ENCODE results near the gene ETF1. TPM values are rescaled to one million over a fixed set of nuclear protein-coding genes. Genes with fewer than 3 reads are reported as not detected.

Gene ETF1
- total and polyA plus RNA-seq, 9 of the 15 experiments (the other 6 are each of a cell fraction or from before 2014, with no cell fraction given): 53.7 to 209 (median 164) TPM

DNA sequence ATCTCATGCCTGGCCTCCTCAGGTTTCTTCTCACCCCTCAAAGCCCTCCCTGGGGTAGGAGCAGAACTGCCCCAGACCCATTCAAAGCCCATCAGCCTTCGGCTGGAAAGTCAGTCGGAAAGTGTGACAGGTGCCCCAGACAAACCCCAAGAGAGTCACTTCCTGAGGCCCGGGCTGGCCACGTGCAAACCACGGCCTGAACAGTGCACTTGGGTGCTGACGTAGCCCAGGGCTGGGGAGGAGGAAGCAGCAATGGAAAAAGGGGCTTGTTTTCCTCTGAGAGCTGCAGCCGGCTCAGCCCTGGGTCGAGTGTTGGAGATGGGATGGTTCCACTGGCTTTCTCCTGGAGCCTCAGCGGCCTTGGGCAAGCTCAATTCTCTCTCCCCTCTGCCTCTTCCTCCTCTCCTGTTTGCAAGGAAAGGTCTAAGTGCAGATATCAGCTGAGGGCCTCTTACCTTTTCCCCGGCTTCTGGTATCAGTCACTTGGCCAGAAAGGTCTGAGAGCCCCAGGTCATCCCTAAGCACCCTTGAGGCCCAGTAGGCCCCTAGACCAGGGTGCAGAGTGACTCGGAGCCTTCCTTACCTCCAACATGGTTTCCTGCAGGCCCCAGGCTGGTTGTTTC is 83.6 kb downstream of the ETF1 start:
- H3K27ac ChIP-seq (ENCODE audit: extremely low read depth, low read depth, low read length): no peak overlapping the region
- TF ChIP-seq, protein P1, sequence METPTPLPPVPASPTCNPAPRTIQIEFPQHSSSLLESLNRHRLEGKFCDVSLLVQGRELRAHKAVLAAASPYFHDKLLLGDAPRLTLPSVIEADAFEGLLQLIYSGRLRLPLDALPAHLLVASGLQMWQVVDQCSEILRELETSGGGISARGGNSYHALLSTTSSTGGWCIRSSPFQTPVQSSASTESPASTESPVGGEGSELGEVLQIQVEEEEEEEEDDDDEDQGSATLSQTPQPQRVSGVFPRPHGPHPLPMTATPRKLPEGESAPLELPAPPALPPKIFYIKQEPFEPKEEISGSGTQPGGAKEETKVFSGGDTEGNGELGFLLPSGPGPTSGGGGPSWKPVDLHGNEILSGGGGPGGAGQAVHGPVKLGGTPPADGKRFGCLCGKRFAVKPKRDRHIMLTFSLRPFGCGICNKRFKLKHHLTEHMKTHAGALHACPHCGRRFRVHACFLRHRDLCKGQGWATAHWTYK (CRISPR knock-in tag; IDR thresholded peaks at IDR 0.05): peak; percentile 66; the same call in 1 of the 2 replicates
- TF ChIP-seq ZSCAN29 (IDR thresholded peaks at IDR 0.05) (no peak), MAZ (CRISPR knock-in tag; conservative IDR thresholded peaks at IDR 0.05 in 1 of 2, IDR thresholded peaks at IDR 0.05 in 1 of 2) (0 out of 4 replicates have a peak, but pooled peaks of 1 of the 2 experiments have one; percentile 36), L3MBTL2 (IDR thresholded peaks at IDR 0.05) (peak; percentile 48), PCBP2 (IDR thresholded peaks at IDR 0.05; ENCODE audit: low read depth, low read length, poor library complexity, severe bottlenecking) (no peak), SMAD4 (CRISPR knock-in tag; conservative IDR thresholded peaks at IDR 0.05) (0 out of 2 replicates have a peak, but pooled peaks have one; percentile 39), ZNF583 (CRISPR knock-in tag; IDR thresholded peaks at IDR 0.05) (0 out of 2 replicates have a peak, but pooled peaks have one; percentile 29), ZBTB17 (CRISPR knock-in tag; IDR thresholded peaks at IDR 0.05) (0 out of 2 replicates have a peak, but pooled peaks have one; percentile 28)
- TF ChIP-seq, protein P2, sequence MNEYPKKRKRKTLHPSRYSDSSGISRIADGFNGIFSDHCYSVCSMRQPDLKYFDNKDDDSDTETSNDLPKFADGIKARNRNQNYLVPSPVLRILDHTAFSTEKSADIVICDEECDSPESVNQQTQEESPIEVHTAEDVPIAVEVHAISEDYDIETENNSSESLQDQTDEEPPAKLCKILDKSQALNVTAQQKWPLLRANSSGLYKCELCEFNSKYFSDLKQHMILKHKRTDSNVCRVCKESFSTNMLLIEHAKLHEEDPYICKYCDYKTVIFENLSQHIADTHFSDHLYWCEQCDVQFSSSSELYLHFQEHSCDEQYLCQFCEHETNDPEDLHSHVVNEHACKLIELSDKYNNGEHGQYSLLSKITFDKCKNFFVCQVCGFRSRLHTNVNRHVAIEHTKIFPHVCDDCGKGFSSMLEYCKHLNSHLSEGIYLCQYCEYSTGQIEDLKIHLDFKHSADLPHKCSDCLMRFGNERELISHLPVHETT (CRISPR knock-in tag; conservative IDR thresholded peaks at IDR 0.05 in 1 of 2, IDR thresholded peaks at IDR 0.05 in 1 of 2): peak in 1 of 2 experiments; percentile 21; a peak in 1 of 4 replicates
- TF ChIP-seq, protein P3, sequence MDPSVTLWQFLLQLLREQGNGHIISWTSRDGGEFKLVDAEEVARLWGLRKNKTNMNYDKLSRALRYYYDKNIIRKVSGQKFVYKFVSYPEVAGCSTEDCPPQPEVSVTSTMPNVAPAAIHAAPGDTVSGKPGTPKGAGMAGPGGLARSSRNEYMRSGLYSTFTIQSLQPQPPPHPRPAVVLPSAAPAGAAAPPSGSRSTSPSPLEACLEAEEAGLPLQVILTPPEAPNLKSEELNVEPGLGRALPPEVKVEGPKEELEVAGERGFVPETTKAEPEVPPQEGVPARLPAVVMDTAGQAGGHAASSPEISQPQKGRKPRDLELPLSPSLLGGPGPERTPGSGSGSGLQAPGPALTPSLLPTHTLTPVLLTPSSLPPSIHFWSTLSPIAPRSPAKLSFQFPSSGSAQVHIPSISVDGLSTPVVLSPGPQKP (CRISPR knock-in tag; IDR thresholded peaks at IDR 0.05): no peak
- TF ChIP-seq, protein P4, sequence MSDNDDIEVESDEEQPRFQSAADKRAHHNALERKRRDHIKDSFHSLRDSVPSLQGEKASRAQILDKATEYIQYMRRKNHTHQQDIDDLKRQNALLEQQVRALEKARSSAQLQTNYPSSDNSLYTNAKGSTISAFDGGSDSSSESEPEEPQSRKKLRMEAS (CRISPR knock-in tag; IDR thresholded peaks at IDR 0.05): peak; percentile 56; the same call in 1 of the 2 replicates

More for the DNA sequence above, 83.6 kb downstream of the ETF1 start:
- Histone ChIP-seq H3K36me3 (ENCODE audit: control insufficient read depth, insufficient read depth, low read length) (no peaks in the 10 kb centered on the region), H3K4me3 (no peak overlapping the region), H3K4me1 (replicated peaks in 1 of 2; ENCODE audit: control insufficient read depth in 2 of 2, insufficient read depth in 2 of 2, low read length in 2 of 2) (peaks cover 21 to 38% of the 10 kb centered on the region in 2 experiments), H3K9me1 (ENCODE audit: control insufficient read depth, insufficient read depth, low read length) (no peaks in the 10 kb centered on the region), H3K27me3 (ENCODE audit: control insufficient read depth in 2 of 2, insufficient read depth in 2 of 2, low read length in 2 of 2) (no peaks in the 10 kb centered on the region), H3K9ac (ENCODE audit: insufficient read depth in 1 of 2, low read depth in 2 of 2, low read length in 2 of 2) (peak overlapping the region in 1 of 2 experiments; percentile 78; a peak in 2 of 4 replicates), H3K79me2 (ENCODE audit: control insufficient read depth, insufficient read depth, low read length) (no peaks in the 10 kb centered on the region), H2AFZ (ENCODE audit: low read depth, low read length) (peak overlapping the region; percentile 49), H3K9me3 (replicated peaks; ENCODE audit: control insufficient read depth, insufficient read depth, low read depth, low read length) (no peaks in the 10 kb centered on the region), H3K4me2 (ENCODE audit: insufficient read depth, low read length) (no peak overlapping the region; the same call in 1 of the 2 replicates), H4K20me1 (replicated peaks; ENCODE audit: control insufficient read depth, insufficient read depth, low read length) (no peaks in the 10 kb centered on the region)
- BruUV-seq (replicated peaks): no TSS peak
- 62% methylated on average over 10 of the region's 11 CpGs for WGBS (ENCODE audit: insufficient coverage, low coverage, missing lambda C conversion rate)
- ATAC-seq (no peak), DNase-seq (ENCODE audit: extremely low read depth in 1 of 4, low spot score in 3 of 4) (no peak), FAIRE-seq (no peak)
- ChIA-PET POLR2A (interaction anchor here (0.6 to 2.2 kb wide), 3 partner anchors 28 to 84 kb away, joined by 3 to 9 read pairs (median 3); partner anchors contain the start of gene ETF1), CTCF (ENCODE audit: low intra/inter-chr PET ratio) (interaction anchor here (0.6 kb wide), 1 partner anchor 1063 kb away, joined by 3 read pairs; no protein-coding TSS in a partner anchor)
- in situ Hi-C loops (cut with MboI): no loop called here
- intact Hi-C loops (cut with micrococcal nuclease): loop anchor here (10.0 kb wide), 1 partner anchor 175 kb away; no protein-coding TSS in a partner anchor
